GM12872 (cell line): Measurements from ENCODE around the gene CYP19A1.

ENCODE experiments used
- CTCF ChIP-seq: IDR thresholded peaks from 3 replicates; pipeline ENCODE4 v1.5.1; 2011; ENCODE audit warnings: low read depth, mild to moderate bottlenecking, low read length, moderate library complexity; ENCODE audit not compliant: insufficient read depth

CYP19A1 gene

GRCh38 chr15:51368751-51369450, 30.5 kb upstream of the CYP19A1 start:
- TF ChIP-seq CTCF: no peak

- TF ChIP-seq CTCF: no peak
Measured at GRCh38 chr15:51368307-51368706, 29.9 kb upstream of the CYP19A1 start.

- TF ChIP-seq CTCF: no peak
Measured at GRCh38 chr15:51367322-51367976, 29.1 kb upstream of the CYP19A1 start.

GRCh38 chr15:51366920-51367319, 28.5 kb upstream of the CYP19A1 start:
- TF ChIP-seq CTCF: no peak

- no peak for TF ChIP-seq CTCF
Measured at GRCh38 chr15:51366071-51366470, 27.7 kb upstream of the CYP19A1 start.

GRCh38 chr15:51365417-51365816, 27.0 kb upstream of the CYP19A1 start:
- TF ChIP-seq CTCF: no peak

- no peak for TF ChIP-seq CTCF
Measured at GRCh38 chr15:51363383-51363782, 25.0 kb upstream of the CYP19A1 start.
